Right atrium auricular region (tissue), 2 donors: ENCODE measurements around the gene SLC2A13. TPM values are rescaled to one million over a fixed set of nuclear protein-coding genes. Genes with fewer than 3 reads are reported as not detected.

Experiments
- DNase-seq: peaks from one replicate; pipeline ENCODE4 v3.0.0-alpha.2; 2019; ENCODE audit warnings: low spot score
- H3K27ac ChIP-seq, 2 donors: fragments of 200-600 bp; sonication (generic); 1 replicate in 1 of 2; 2 replicates in 1 of 2; pipeline ENCODE4 v1.5.1; 2016 to 2019
- H3K27me3 ChIP-seq, 2 donors: fragments of 200-600 bp; sonication (generic); one replicate each; pipeline versions ENCODE4 v1.5.1 to v1.6.0; 2017 to 2019
- H3K36me3 ChIP-seq: fragments of 200-600 bp; sonication (generic); one replicate; pipeline ENCODE4 v1.5.1; 2016
- H3K4me1 ChIP-seq, 2 donors: fragments of 200-600 bp; sonication (generic); one replicate each; pipeline versions ENCODE4 v1.5.1 to v1.6.0; 2017 to 2019
- H3K4me3 ChIP-seq, 2 donors: fragments of 200-600 bp; sonication (generic); 1 replicate in 1 of 2; 2 replicates in 1 of 2; pipeline ENCODE4 v1.5.1; 2017 to 2019; ENCODE audit warnings: mild to moderate bottlenecking in 1 of 2, moderate library complexity in 1 of 2
- H3K9me3 ChIP-seq, 2 donors: fragments of 200-600 bp; sonication (generic); one replicate each; pipeline ENCODE4 v1.5.1; 2019
- total RNA-seq, 2 donors: library from RNA; depleted of rRNA; stranded (reverse); fragments of >200 nt; gene quantifications; one replicate each; pipeline ENCODE4 v1.1.0, GENCODE V29; 2016
- TF ChIP-seq, protein P1 (sequence below), 2 donors: fragments of 200-600 bp; sonication (generic); IDR thresholded peaks; one replicate each; pipeline ENCODE4 v1.5.1; 2019; ENCODE audit warnings: antibody characterized with exemption in 2 of 2

SLC2A13 gene
- total RNA-seq, 2 donors from 2014 or later: 8.8 to 14.6 TPM

DNA sequence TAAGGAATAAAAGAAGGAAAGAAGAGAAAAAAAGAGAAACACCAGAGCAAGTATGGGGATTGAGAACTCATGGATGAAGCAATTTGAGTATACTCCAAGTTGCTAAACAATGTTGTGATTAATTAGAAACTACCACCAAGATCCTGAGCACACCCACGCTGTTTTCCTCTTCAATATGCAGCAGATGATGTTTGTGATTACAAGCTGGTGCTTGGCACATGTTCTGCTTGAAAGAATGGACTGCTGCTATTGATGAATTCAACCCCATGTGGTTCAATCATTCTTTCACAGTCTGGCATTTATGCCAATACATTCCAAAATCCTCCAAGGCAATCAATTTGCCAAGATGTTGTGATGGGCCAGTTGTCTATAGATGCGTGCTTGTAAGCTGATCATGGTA, 146.8 kb downstream of the SLC2A13 start:
- Histone ChIP-seq H3K4me3 (no peak overlapping the region), H3K9me3 (no peaks in the 10 kb centered on the region), H3K36me3 (no peaks in the 10 kb centered on the region), H3K27me3 (no peaks in the 10 kb centered on the region), H3K27ac (no peak overlapping the region), H3K4me1 (no peaks in the 10 kb centered on the region)
- TF ChIP-seq, protein P1, sequence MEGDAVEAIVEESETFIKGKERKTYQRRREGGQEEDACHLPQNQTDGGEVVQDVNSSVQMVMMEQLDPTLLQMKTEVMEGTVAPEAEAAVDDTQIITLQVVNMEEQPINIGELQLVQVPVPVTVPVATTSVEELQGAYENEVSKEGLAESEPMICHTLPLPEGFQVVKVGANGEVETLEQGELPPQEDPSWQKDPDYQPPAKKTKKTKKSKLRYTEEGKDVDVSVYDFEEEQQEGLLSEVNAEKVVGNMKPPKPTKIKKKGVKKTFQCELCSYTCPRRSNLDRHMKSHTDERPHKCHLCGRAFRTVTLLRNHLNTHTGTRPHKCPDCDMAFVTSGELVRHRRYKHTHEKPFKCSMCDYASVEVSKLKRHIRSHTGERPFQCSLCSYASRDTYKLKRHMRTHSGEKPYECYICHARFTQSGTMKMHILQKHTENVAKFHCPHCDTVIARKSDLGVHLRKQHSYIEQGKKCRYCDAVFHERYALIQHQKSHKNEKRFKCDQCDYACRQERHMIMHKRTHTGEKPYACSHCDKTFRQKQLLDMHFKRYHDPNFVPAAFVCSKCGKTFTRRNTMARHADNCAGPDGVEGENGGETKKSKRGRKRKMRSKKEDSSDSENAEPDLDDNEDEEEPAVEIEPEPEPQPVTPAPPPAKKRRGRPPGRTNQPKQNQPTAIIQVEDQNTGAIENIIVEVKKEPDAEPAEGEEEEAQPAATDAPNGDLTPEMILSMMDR (IDR thresholded peaks at IDR 0.05): no peak
- DNase-seq: no peak

DNA sequence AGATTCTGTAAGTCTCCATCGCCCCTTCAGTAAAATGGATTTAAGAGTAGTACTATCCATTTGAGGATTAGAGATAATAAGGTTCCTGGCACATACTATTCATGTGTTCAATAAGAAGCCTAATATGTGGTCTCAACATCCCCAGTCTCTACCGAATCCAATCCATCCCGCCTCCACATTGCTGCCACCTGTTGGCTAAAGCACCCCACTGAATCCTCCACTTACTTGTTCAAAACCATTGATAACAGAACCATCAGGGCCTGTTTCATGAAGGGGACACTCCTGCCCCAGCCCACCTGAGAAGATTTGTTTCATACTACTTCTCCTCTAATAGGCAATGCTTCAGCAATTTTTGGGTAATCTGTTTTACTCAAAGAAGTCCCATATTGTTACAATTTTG, 147.5 kb downstream of the SLC2A13 start:
- H3K27ac ChIP-seq: no peak overlapping the region
- no peaks in the 10 kb centered on the region for H3K9me3 ChIP-seq
- TF ChIP-seq, protein P1 (IDR thresholded peaks at IDR 0.05): no peak
- H3K27me3 ChIP-seq: no peaks in the 10 kb centered on the region
- no peaks in the 10 kb centered on the region for H3K4me1 ChIP-seq
- no peak overlapping the region for H3K4me3 ChIP-seq
- no peak for DNase-seq
- no peaks in the 10 kb centered on the region for H3K36me3 ChIP-seq

GRCh38 chr12:39956725-39957124, 149.2 kb downstream of the SLC2A13 start:
- H3K4me1 ChIP-seq: no peaks in the 10 kb centered on the region
- TF ChIP-seq, protein P1 (IDR thresholded peaks at IDR 0.05): no peak
- H3K4me3 ChIP-seq: no peak overlapping the region
- no peaks in the 10 kb centered on the region for H3K27me3 ChIP-seq
- H3K36me3 ChIP-seq: no peaks in the 10 kb centered on the region
- H3K9me3 ChIP-seq: no peaks in the 10 kb centered on the region
- no peak for DNase-seq
- H3K27ac ChIP-seq: no peak overlapping the region

- Histone ChIP-seq H3K27me3 (no peaks in the 10 kb centered on the region), H3K27ac (no peak overlapping the region), H3K4me3 (no peak overlapping the region), H3K36me3 (no peaks in the 10 kb centered on the region), H3K4me1 (no peaks in the 10 kb centered on the region), H3K9me3 (no peaks in the 10 kb centered on the region)
- DNase-seq: no peak
- TF ChIP-seq, protein P1 (IDR thresholded peaks at IDR 0.05): no peak
Measured at GRCh38 chr12:39946361-39947280, 159.3 kb downstream of the SLC2A13 start.

DNA sequence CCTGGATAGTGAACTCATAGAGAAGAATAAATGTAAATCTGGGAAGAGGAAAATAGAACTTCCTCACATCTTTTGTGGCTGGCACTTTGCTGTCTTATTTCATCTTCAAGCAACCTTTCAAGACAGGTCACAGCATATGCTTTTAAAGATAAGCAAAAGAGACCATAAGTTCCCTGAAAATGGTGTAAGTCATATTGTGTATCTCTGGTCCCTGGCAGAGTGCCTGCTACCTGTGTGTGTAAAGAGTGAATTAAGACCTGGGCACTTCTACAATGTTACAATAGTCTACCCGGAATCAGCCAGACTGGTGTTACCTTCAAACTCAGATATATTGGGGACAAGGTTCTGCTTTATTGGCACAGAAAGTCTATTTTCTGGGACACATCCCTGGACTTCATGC, 168.8 kb downstream of the SLC2A13 start:
- Histone ChIP-seq H3K36me3 (no peaks in the 10 kb centered on the region), H3K9me3 (no peaks in the 10 kb centered on the region)
- TF ChIP-seq, protein P1 (IDR thresholded peaks at IDR 0.05): no peak

More for the DNA sequence above, 168.8 kb downstream of the SLC2A13 start:
- no peaks in the 10 kb centered on the region for H3K27me3 ChIP-seq
- H3K4me3 ChIP-seq: no peak overlapping the region
- no peak for DNase-seq
- no peaks in the 10 kb centered on the region for H3K4me1 ChIP-seq
- no peak overlapping the region for H3K27ac ChIP-seq
